Upper lobe of right lung (tissue), 1 donor: ENCODE measurements around the gene GIT2. TPM values are rescaled to one million over a fixed set of nuclear protein-coding genes. Genes with fewer than 3 reads are reported as not detected.
"Not testable (repeated sequence)": the region's sequence is repeated elsewhere in the genome, so short reads cannot be mapped to it uniquely, and the experiment has no call there.

Experiments
- ATAC-seq: fragments of 200-7000 bp; cut with Tn5 transposase; one replicate; pipeline ENCODE4 v1.9.1; 2020; ENCODE audit warnings: mild to moderate bottlenecking, moderate library complexity
- DNase-seq: peaks from one replicate; pipeline ENCODE4 v3.0.0-alpha.2; 2020
- H3K27ac ChIP-seq: fragments of 200-600 bp; one replicate; pipeline ENCODE4 v1.8.0; 2022
- H3K27me3 ChIP-seq: fragments of 200-600 bp; one replicate; pipeline ENCODE4 v1.8.0; 2022; ENCODE audit warnings: mild to moderate bottlenecking
- H3K36me3 ChIP-seq: fragments of 200-600 bp; one replicate; pipeline ENCODE4 v1.8.0; 2022
- H3K4me1 ChIP-seq: fragments of 200-600 bp; one replicate; pipeline ENCODE4 v1.8.0; 2022
- H3K4me3 ChIP-seq: fragments of 200-600 bp; one replicate; pipeline ENCODE4 v1.8.0; 2022; ENCODE audit warnings: mild to moderate bottlenecking
- H3K9me3 ChIP-seq: fragments of 200-600 bp; one replicate; pipeline ENCODE4 v1.8.0; 2022
- CTCF ChIP-seq: fragments of 200-600 bp; IDR thresholded peaks from one replicate; pipeline ENCODE4 v1.8.0; 2022; ENCODE audit warnings: antibody characterized with exemption
- intact Hi-C: fragments of 100-400 bp; cut with DNase I; formaldehyde crosslinking; loops from one replicate; pipeline ENCODE4 v1.11.0; 2022
- total RNA-seq: library from RNA; stranded (reverse); fragmentation: NEBNext Ultra II Directional; extraction: Animal tissue kit (Norgen Biotek cat#: 25700); gene quantifications from one replicate; pipeline ENCODE4 v1.2.1, GENCODE V29; 2021
- donor health status: DM: no; HTN: yes; CAD: no; lungs with severe emphysema.

Gene GIT2
- total RNA-seq, 1 donor from 2014 or later = 52.1 TPM

GRCh38 chr12:110010853-110011723 is 14.9 kb upstream of the GIT2 start:
- DNase-seq = no peak
- no peaks in the 10 kb centered on the region for H3K9me3 ChIP-seq
- no peak overlapping the region for H3K4me3 ChIP-seq
- no peak for ATAC-seq
- peaks cover 31% of the 10 kb centered on the region for H3K36me3 ChIP-seq
- no peak for TF ChIP-seq CTCF
- no peaks in the 10 kb centered on the region for H3K27me3 ChIP-seq
- no peak overlapping the region for H3K27ac ChIP-seq
- H3K4me1 ChIP-seq = peaks cover 26% of the 10 kb centered on the region
- intact Hi-C loops = no loop called here

GRCh38 chr12:110008681-110009398 is 12.7 kb upstream of the GIT2 start:
- H3K4me1 ChIP-seq = peaks cover 24% of the 10 kb centered on the region
- H3K9me3 ChIP-seq, intact Hi-C loops, H3K27ac ChIP-seq, H3K27me3 ChIP-seq, ATAC-seq, DNase-seq, H3K4me3 ChIP-seq: not testable (repeated sequence)
- H3K36me3 ChIP-seq = peaks cover 18% of the 10 kb centered on the region

GRCh38 chr12:110007881-110008280 is 11.7 kb upstream of the GIT2 start:
- no peak overlapping the region for H3K27ac ChIP-seq
- H3K9me3 ChIP-seq = no peaks in the 10 kb centered on the region
- H3K36me3 ChIP-seq = peaks cover 9% of the 10 kb centered on the region
- no peaks in the 10 kb centered on the region for H3K27me3 ChIP-seq
- no peak for TF ChIP-seq CTCF
- H3K4me3 ChIP-seq = no peak overlapping the region
- intact Hi-C loops = no loop called here
- DNase-seq (no peak), ATAC-seq (peak; percentile 76)
- H3K4me1 ChIP-seq = peaks cover 31% of the 10 kb centered on the region

GRCh38 chr12:110006115-110006514 is 9.9 kb upstream of the GIT2 start:
- no peak overlapping the region for H3K4me3 ChIP-seq
- DNase-seq (no peak), ATAC-seq (no peak)
- intact Hi-C loops = no loop called here
- no peaks in the 10 kb centered on the region for H3K36me3 ChIP-seq
- H3K4me1 ChIP-seq = peaks cover 34% of the 10 kb centered on the region
- H3K27me3 ChIP-seq = no peaks in the 10 kb centered on the region
- H3K9me3 ChIP-seq = no peaks in the 10 kb centered on the region
- H3K27ac ChIP-seq = no peak overlapping the region
- TF ChIP-seq CTCF = no peak

GRCh38 chr12:110005319-110005973 is 9.3 kb upstream of the GIT2 start:
- Histone ChIP-seq H3K36me3 (no peaks in the 10 kb centered on the region), H3K9me3 (no peaks in the 10 kb centered on the region), H3K4me3 (no peak overlapping the region), H3K27ac (no peak overlapping the region), H3K27me3 (no peaks in the 10 kb centered on the region), H3K4me1 (peaks cover 31% of the 10 kb centered on the region)
- no peak for TF ChIP-seq CTCF
- ATAC-seq (no peak), DNase-seq (no peak)
- intact Hi-C loops = no loop called here

GRCh38 chr12:110004598-110004997 is 8.4 kb upstream of the GIT2 start:
- H3K36me3 ChIP-seq = no peaks in the 10 kb centered on the region
- intact Hi-C loops = no loop called here
- H3K4me1 ChIP-seq = peaks cover 36% of the 10 kb centered on the region
- no peak overlapping the region for H3K4me3 ChIP-seq
- H3K27me3 ChIP-seq = no peaks in the 10 kb centered on the region
- ATAC-seq (no peak), DNase-seq (no peak)
- no peak overlapping the region for H3K27ac ChIP-seq
- TF ChIP-seq CTCF = no peak
- H3K9me3 ChIP-seq = no peaks in the 10 kb centered on the region
